K562 (cell line): ENCODE measurements around the gene TOGARAM2. TPM values are rescaled to one million over a fixed set of nuclear protein-coding genes. Genes with fewer than 3 reads are reported as not detected.

Experiments
- ATAC-seq: fragments of 200-7000 bp; cut with Tn5 transposase; 3 replicates; pipeline ENCODE4 v1.9.1; 2020; ENCODE audit warnings: moderate library complexity
- BruUV-seq: library from RNA; stranded (reverse); fragments of 400-500 nt; replicated peaks from 2 replicates; lab custom pipeline; 2021; lab: Mats Ljungman, UMichigan
- CTCF ChIA-PET: fragments of 300-600 bp; formaldehyde crosslinking; extraction: SDS; loops from one replicate; lab custom pipeline; 2021; ENCODE audit warnings: low intra/inter-chr PET ratio; lab: Yijun Ruan, JAX
- POLR2A ChIA-PET: fragments of 300-600, 350-650 bp; sonication (Branson Sonifier 250); formaldehyde crosslinking; extraction: SDS; loops from one replicate; lab custom pipeline; 2021; ENCODE audit warnings: antibody characterized with exemption, inconsistent platforms; lab: Yijun Ruan, JAX
- DNase-seq, 4 experiments: peaks; one replicate each; pipeline versions ENCODE4 v3.0.0 to v3.0.0-alpha.2; 2011 to 2018; ENCODE audit warnings: low spot score in 3 of 4, mixed read lengths in 3 of 4; ENCODE audit errors: extremely low read depth in 1 of 4
- FAIRE-seq: peaks from 2 replicates; lab custom pipeline; 2011; peaks lifted over from hg19 to GRCh38; lab: Jason Lieb, UNC
- H2AFZ ChIP-seq: 2 replicates; pipeline ENCODE4 v1.6.0; 2011; ENCODE audit warnings: low read depth, low read length, control low read depth, inconsistent platforms
- H3K27ac ChIP-seq: fragments of 200-600 bp; 3 replicates; pipeline ENCODE4 v1.8.0; 2011; ENCODE audit warnings: low read depth, mild to moderate bottlenecking, control low read depth, inconsistent platforms, low read length, moderate library complexity, mixed read lengths; ENCODE audit errors: extremely low read depth
- H3K27me3 ChIP-seq, 2 experiments: fragments of 300-600 bp in 1 of 2; 2 replicates in 1 of 2; 3 replicates in 1 of 2; pipeline versions ENCODE4 v1.6.0 to v1.8.0; 2011; ENCODE audit warnings: inconsistent platforms in 2 of 2, low read length in 2 of 2, mild to moderate bottlenecking in 1 of 2, mixed read lengths in 1 of 2, moderate library complexity in 1 of 2; ENCODE audit not compliant: control insufficient read depth in 2 of 2, insufficient read depth in 2 of 2
- H3K36me3 ChIP-seq: fragments of 300-600 bp; 3 replicates; pipeline ENCODE4 v1.8.0; 2011; ENCODE audit warnings: mild to moderate bottlenecking, low read length, inconsistent platforms; ENCODE audit not compliant: control insufficient read depth, insufficient read depth
- H3K4me1 ChIP-seq, 2 experiments: fragments of 200-600 bp in 1 of 2; replicated peaks in 1 of 2; 2 replicates in 1 of 2; 3 replicates in 1 of 2; pipeline versions ENCODE4 v1.5.1 to v1.8.0; 2011; ENCODE audit warnings: inconsistent platforms in 2 of 2, low read length in 2 of 2, mild to moderate bottlenecking in 1 of 2, mixed read lengths in 1 of 2, moderate library complexity in 1 of 2; ENCODE audit not compliant: control insufficient read depth in 2 of 2, insufficient read depth in 2 of 2
- H3K4me2 ChIP-seq: 2 replicates; pipeline ENCODE4 v1.6.1; 2011; ENCODE audit warnings: low read length, control low read depth, inconsistent platforms, mixed read lengths; ENCODE audit not compliant: insufficient read depth
- H3K4me3 ChIP-seq: fragments of 200-600 bp; sonication (generic), shearing (Covaris generic); 2 replicates; pipeline ENCODE4 v1.5.1; 2016; ENCODE audit warnings: control low read depth, inconsistent platforms
- H3K79me2 ChIP-seq: fragments of 200-600 bp; 3 replicates; pipeline ENCODE4 v1.8.0; 2011; ENCODE audit warnings: low read length, inconsistent platforms; ENCODE audit not compliant: control insufficient read depth, insufficient read depth
- H3K9ac ChIP-seq, 2 experiments: 2 replicates each; pipeline versions ENCODE4 v1.6.0 to v1.6.1; 2011; ENCODE audit warnings: low read depth in 2 of 2, low read length in 2 of 2, control low read depth in 1 of 2, inconsistent platforms in 1 of 2, mild to moderate bottlenecking in 1 of 2, mixed read lengths in 1 of 2; ENCODE audit not compliant: insufficient read depth in 1 of 2
- H3K9me1 ChIP-seq: one replicate; pipeline ENCODE4 v1.6.0; 2011; ENCODE audit warnings: inconsistent platforms, mild to moderate bottlenecking, low read length, moderate library complexity; ENCODE audit not compliant: control insufficient read depth, insufficient read depth
- H3K9me3 ChIP-seq: replicated peaks from 2 replicates; pipeline ENCODE4 v1.5.1; 2011; ENCODE audit warnings: low read depth, low read length, inconsistent platforms; ENCODE audit not compliant: control insufficient read depth, insufficient read depth
- H4K20me1 ChIP-seq: replicated peaks from 2 replicates; pipeline ENCODE4 v1.6.1; 2011; ENCODE audit warnings: low read length, inconsistent platforms, mixed read lengths; ENCODE audit not compliant: control insufficient read depth, insufficient read depth
- E2F3 ChIP-seq: fragments of 250-450 bp; sonication (Bioruptor Pico); IDR thresholded peaks from 2 replicates; pipeline ENCODE4 v1.4.0; 2020; ENCODE audit warnings: mild to moderate bottlenecking
- HNRNPH1 ChIP-seq: fragments of 200-400 bp; formaldehyde crosslinking; optimal IDR thresholded peaks from 2 replicates; pipeline ENCODE3; 2017; ENCODE audit warnings: low read depth, mild to moderate bottlenecking, low read length, moderate library complexity
- RB1 ChIP-seq: fragments of 450-650 bp; IDR thresholded peaks from 2 replicates; pipeline ENCODE4 v1.6.1; 2017; ENCODE audit warnings: low read depth, mild to moderate bottlenecking
- SNRNP70 ChIP-seq: fragments of 200-400 bp; formaldehyde crosslinking; optimal IDR thresholded peaks from 2 replicates; pipeline ENCODE3; 2017; ENCODE audit warnings: low read depth, low read length
- ZNF695 ChIP-seq: fragments of 450-650 bp; formaldehyde crosslinking; IDR thresholded peaks from 2 replicates; pipeline ENCODE4 v1.4.0; 2020; ENCODE audit warnings: mild to moderate bottlenecking, moderate library complexity
- WGBS: fragments of 100-300 bp; shearing (Covaris generic); methylation state at CpG from one replicate; pipeline ENCODE4 v1.1.6; 2016; ENCODE audit warnings: low coverage, mixed read lengths; ENCODE audit not compliant: insufficient coverage; ENCODE audit errors: missing lambda C conversion rate; 5-methylcytosine and 5-hydroxymethylcytosine counted together
- in situ Hi-C: fragments of 300-500 bp; cut with MboI; formaldehyde crosslinking; loops from 4 replicates; pipeline ENCODE4 v1.15.0; 2018; ENCODE audit warnings: inconsistent platforms, mixed read lengths
- intact Hi-C: fragments of 100-400 bp; cut with micrococcal nuclease; formaldehyde crosslinking; loops from 2 replicates; pipeline ENCODE4 v1.14.2; 2022
- polyA plus RNA-seq, 8 experiments: library from polyadenylated mRNA; depleted of rRNA in 4 of 8; stranded (reverse) in 5 of 8; unstranded in 3 of 8; fragments of >200 nt; fragmentation: Nextera tagmentation in 2 of 8; fragmentation: Illumina TruSeq in 1 of 8; extraction: Ambion mirVana in 2 of 8; extraction: Trizol in 1 of 8; gene quantifications; 2 replicates each; pipeline versions ENCODE4 v1.2.1 to v1.2.3, GENCODE V29; 2011 to 2014; ENCODE audit warnings: inconsistent platforms in 1 of 8, missing spikeins in 1 of 8
- total RNA-seq, 7 experiments: library from RNA; depleted of rRNA in 6 of 7; stranded (reverse); fragments of >200 nt in 6 of 7; fragmentation: Illumina TruSeq in 2 of 7; extraction: Trizol in 2 of 7; gene quantifications; 2 replicates each; pipeline versions ENCODE4 v1.2.1 to v1.2.3, GENCODE V29; 2011 to 2021; ENCODE audit warnings: low replicate concordance in 1 of 7
- TF ChIP-seq, protein P1 (sequence below): fragments of 450-650 bp; formaldehyde crosslinking; IDR thresholded peaks from 2 replicates; pipeline ENCODE4 v1.4.0; 2020; ENCODE audit warnings: mild to moderate bottlenecking, moderate library complexity
- TF ChIP-seq, protein P2 (sequence below), 2 experiments: fragments of 250-450 bp in 1 of 2; fragments of 450-650 bp in 1 of 2; sonication (Bioruptor Pico) in 1 of 2; IDR thresholded peaks; 2 replicates each; pipeline versions ENCODE4 v1.6.1 to v1.8.0; 2016 to 2021; ENCODE audit warnings: mild to moderate bottlenecking in 2 of 2, moderate library complexity in 2 of 2, missing compliant biosample characterization in 1 of 2, missing genetic modification characterization in 1 of 2
- TF ChIP-seq, protein P3 (sequence below): IDR thresholded peaks from 2 replicates; pipeline ENCODE4 v1.6.1; 2011; ENCODE audit warnings: borderline replicate concordance, low read depth, mild to moderate bottlenecking, moderate library complexity, low read length; ENCODE audit not compliant: insufficient read depth, poor library complexity, severe bottlenecking
- TF ChIP-seq, protein P4 (sequence below), 3 experiments: fragments of 200-800 bp in 1 of 3; sonication (Bioruptor generic) in 1 of 3; sonication (generic) in 1 of 3; formaldehyde crosslinking in 1 of 3; IDR thresholded peaks; 2 replicates each; pipeline versions ENCODE4 v1.6.1 to v1.8.0; 2016 to 2022; ENCODE audit warnings: mild to moderate bottlenecking in 2 of 3, missing compliant biosample characterization in 2 of 3, missing genetic modification characterization in 2 of 3, missing genetic modification reagents in 1 of 3

TOGARAM2 gene
- total and polyA plus RNA-seq, 9 of the 15 experiments (the other 6 are each of a cell fraction or from before 2014, with no cell fraction given): not detected

DNA sequence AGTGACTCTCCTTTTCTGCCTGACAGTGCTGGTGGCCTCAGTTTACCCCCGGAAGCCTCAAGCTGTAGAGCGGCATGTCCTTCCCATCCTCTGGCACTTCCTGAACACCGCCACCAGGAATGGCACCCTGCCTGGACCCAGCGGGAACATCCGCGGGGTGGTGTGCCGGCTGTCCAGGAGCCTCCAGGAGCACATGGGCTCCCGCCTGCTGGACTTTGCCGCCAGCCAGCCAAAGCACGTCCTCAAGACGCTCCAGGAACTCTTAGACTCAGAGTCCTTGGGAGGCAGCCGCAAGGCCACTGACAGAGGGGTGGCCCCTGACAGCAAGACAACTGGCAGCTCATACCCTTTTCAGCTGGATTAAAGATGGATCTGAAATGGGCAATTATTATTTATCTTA, 70.6 kb downstream of the TOGARAM2 start:
- H3K4me2 ChIP-seq: no peak overlapping the region
- no peak for TF ChIP-seq RB1
- no peaks in the 10 kb centered on the region for H4K20me1 ChIP-seq
- no peaks in the 10 kb centered on the region for H3K9me1 ChIP-seq
- CTCF ChIA-PET: no interaction called here
- 0% methylated on average over 10 of the region's 12 CpGs for WGBS
- H3K27ac ChIP-seq: no peak overlapping the region
- in situ Hi-C loops (no loop called here), intact Hi-C loops (no loop called here)
- no peak overlapping the region for H2AFZ ChIP-seq
- no peak overlapping the region for H3K4me3 ChIP-seq
- H3K9ac ChIP-seq: no peak overlapping the region
- POLR2A ChIA-PET: no interaction called here
- DNase-seq (no peak), FAIRE-seq (no peak), ATAC-seq (no peak)
- peaks cover 0 to 3% of the 10 kb centered on the region in 2 experiments; a peak in 1 of 5 replicates for H3K4me1 ChIP-seq
- H3K9me3 ChIP-seq: no peaks in the 10 kb centered on the region
- H3K79me2 ChIP-seq: no peaks in the 10 kb centered on the region
- BruUV-seq: no TSS peak
- H3K27me3 ChIP-seq: peaks cover 11 to 45% of the 10 kb centered on the region in 2 experiments
- H3K36me3 ChIP-seq: no peaks in the 10 kb centered on the region

DNA sequence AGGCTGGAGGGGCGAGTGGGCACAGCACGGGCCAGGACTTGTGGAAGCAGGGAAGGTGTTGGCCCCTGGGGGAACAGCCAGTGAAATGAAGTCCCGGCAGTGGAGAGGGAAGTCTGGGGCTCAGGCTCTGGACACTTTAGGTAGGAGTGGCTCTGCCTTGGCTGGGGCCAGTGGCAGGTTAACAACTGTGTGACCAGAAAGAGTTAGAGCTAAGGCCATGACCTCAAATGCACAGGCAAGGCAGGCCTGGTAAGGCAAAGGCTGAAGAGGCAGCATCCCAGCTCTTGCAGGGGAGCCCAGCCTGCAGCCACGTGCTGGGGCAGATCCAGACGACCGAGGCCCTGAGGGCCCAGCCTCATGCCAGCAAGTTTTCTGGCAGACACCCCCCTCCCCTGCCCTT, 71.7 kb downstream of the TOGARAM2 start:
- no peak overlapping the region; a peak in 1 of 4 replicates for H3K9ac ChIP-seq
- ChIA-PET CTCF (no interaction called here), POLR2A (interaction anchor here (1.5 kb wide), 1 partner anchor 11 kb away, joined by 5 read pairs; no protein-coding TSS in a partner anchor)
- H3K36me3 ChIP-seq: no peaks in the 10 kb centered on the region
- DNase-seq (no peak), ATAC-seq (no peak), FAIRE-seq (no peak)
- H3K9me3 ChIP-seq: no peaks in the 10 kb centered on the region
- 3% methylated on average over 6 of the region's 6 CpGs for WGBS
- no TSS peak for BruUV-seq
- no peak overlapping the region for H3K4me3 ChIP-seq
- H4K20me1 ChIP-seq: no peaks in the 10 kb centered on the region; the same call in 1 of the 2 replicates
- H3K9me1 ChIP-seq: no peaks in the 10 kb centered on the region
- H3K4me1 ChIP-seq: peaks cover 0 to 3% of the 10 kb centered on the region in 2 experiments; a peak in 1 of 5 replicates
- no peak overlapping the region for H2AFZ ChIP-seq
- H3K79me2 ChIP-seq: no peaks in the 10 kb centered on the region
- in situ Hi-C loops: no loop called here
- H3K27me3 ChIP-seq: peaks cover 11 to 47% of the 10 kb centered on the region in 2 experiments
- no peak overlapping the region for H3K4me2 ChIP-seq
- H3K27ac ChIP-seq: no peak overlapping the region
- intact Hi-C loops: no loop called here
- TF ChIP-seq, protein P1, sequence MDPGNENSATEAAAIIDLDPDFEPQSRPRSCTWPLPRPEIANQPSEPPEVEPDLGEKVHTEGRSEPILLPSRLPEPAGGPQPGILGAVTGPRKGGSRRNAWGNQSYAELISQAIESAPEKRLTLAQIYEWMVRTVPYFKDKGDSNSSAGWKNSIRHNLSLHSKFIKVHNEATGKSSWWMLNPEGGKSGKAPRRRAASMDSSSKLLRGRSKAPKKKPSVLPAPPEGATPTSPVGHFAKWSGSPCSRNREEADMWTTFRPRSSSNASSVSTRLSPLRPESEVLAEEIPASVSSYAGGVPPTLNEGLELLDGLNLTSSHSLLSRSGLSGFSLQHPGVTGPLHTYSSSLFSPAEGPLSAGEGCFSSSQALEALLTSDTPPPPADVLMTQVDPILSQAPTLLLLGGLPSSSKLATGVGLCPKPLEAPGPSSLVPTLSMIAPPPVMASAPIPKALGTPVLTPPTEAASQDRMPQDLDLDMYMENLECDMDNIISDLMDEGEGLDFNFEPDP (CRISPR knock-in tag): no peak
- TF ChIP-seq, protein P2, sequence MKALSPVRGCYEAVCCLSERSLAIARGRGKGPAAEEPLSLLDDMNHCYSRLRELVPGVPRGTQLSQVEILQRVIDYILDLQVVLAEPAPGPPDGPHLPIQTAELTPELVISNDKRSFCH (CRISPR knock-in tag; IDR thresholded peaks at IDR 0.05): no peak
- TF ChIP-seq, protein P2 (tag; IDR thresholded peaks at IDR 0.05): no peak
- TF ChIP-seq, protein P3, sequence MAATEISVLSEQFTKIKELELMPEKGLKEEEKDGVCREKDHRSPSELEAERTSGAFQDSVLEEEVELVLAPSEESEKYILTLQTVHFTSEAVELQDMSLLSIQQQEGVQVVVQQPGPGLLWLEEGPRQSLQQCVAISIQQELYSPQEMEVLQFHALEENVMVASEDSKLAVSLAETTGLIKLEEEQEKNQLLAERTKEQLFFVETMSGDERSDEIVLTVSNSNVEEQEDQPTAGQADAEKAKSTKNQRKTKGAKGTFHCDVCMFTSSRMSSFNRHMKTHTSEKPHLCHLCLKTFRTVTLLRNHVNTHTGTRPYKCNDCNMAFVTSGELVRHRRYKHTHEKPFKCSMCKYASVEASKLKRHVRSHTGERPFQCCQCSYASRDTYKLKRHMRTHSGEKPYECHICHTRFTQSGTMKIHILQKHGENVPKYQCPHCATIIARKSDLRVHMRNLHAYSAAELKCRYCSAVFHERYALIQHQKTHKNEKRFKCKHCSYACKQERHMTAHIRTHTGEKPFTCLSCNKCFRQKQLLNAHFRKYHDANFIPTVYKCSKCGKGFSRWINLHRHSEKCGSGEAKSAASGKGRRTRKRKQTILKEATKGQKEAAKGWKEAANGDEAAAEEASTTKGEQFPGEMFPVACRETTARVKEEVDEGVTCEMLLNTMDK: no peak
- TF ChIP-seq E2F3: no peak
- no peak for TF ChIP-seq HNRNPH1
- no peak for TF ChIP-seq ZNF695 (CRISPR knock-in tag)
- TF ChIP-seq SNRNP70: no peak
- TF ChIP-seq, protein P4, sequence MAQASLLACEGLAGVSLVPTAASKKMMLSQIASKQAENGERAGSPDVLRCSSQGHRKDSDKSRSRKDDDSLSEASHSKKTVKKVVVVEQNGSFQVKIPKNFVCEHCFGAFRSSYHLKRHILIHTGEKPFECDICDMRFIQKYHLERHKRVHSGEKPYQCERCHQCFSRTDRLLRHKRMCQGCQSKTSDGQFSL (CRISPR knock-in tag; IDR thresholded peaks at IDR 0.05): no peak
- TF ChIP-seq, protein P4 (tag; IDR thresholded peaks at IDR 0.05): no peak
